ENCODE data around the gene PXDN.
A peak's percentile ranks its signal among the peaks of the same experiment; 100 is the strongest.

Gene PXDN

GRCh38 chr2:1613731-1614354 is 130.5 kb downstream of the PXDN start:
- no peak for DNase-seq (ENCODE audit: low spot score)

- no peak for DNase-seq (ENCODE audit: low spot score)
Observed at GRCh38 chr2:1613078-1613445, 131.3 kb downstream of the PXDN start.

- no peak for DNase-seq (ENCODE audit: low spot score)
Observed at GRCh38 chr2:1612391-1613077, 131.8 kb downstream of the PXDN start.

- no peak for DNase-seq (ENCODE audit: low spot score)
Observed at GRCh38 chr2:1611886-1612285, 132.4 kb downstream of the PXDN start.

- no peak for DNase-seq (ENCODE audit: low spot score)
Observed at GRCh38 chr2:1610096-1610485, 134.2 kb downstream of the PXDN start.

- no peak for DNase-seq (ENCODE audit: low spot score)
Observed at GRCh38 chr2:1609485-1610095, 134.7 kb downstream of the PXDN start.

- no peak for DNase-seq (ENCODE audit: low spot score)
Observed at GRCh38 chr2:1609040-1609439, 135.3 kb downstream of the PXDN start.

GRCh38 chr2:1607971-1608688 is 136.2 kb downstream of the PXDN start:
- DNase-seq (ENCODE audit: low spot score): no peak

- no peak for DNase-seq (ENCODE audit: low spot score)
Observed at GRCh38 chr2:1607236-1607920, 136.9 kb downstream of the PXDN start.

- DNase-seq (ENCODE audit: low spot score): no peak
Observed at GRCh38 chr2:1606421-1607235, 137.7 kb downstream of the PXDN start.

- DNase-seq (ENCODE audit: low spot score): no peak
Observed at GRCh38 chr2:1606046-1606400, 138.3 kb downstream of the PXDN start.

GRCh38 chr2:1605102-1606045 is 138.9 kb downstream of the PXDN start:
- peak; percentile 51 for DNase-seq (ENCODE audit: low spot score)

GRCh38 chr2:1603521-1603920 is 140.8 kb downstream of the PXDN start:
- DNase-seq (ENCODE audit: low spot score): no peak

GRCh38 chr2:1603059-1603458 is 141.3 kb downstream of the PXDN start:
- no peak for DNase-seq (ENCODE audit: low spot score)

GRCh38 chr2:1602278-1603010 is 141.9 kb downstream of the PXDN start:
- no peak for DNase-seq (ENCODE audit: low spot score)

- DNase-seq (ENCODE audit: low spot score): no peak
Observed at GRCh38 chr2:1601471-1602277, 142.6 kb downstream of the PXDN start.

GRCh38 chr2:1601067-1601412 is 143.3 kb downstream of the PXDN start:
- no peak for DNase-seq (ENCODE audit: low spot score)

- no peak for DNase-seq (ENCODE audit: low spot score)
Observed at GRCh38 chr2:1600191-1601066, 143.9 kb downstream of the PXDN start.
